Measurements from ENCODE around the gene SUN5. TPM values are rescaled to one million over a fixed set of nuclear protein-coding genes. Genes with fewer than 3 reads are reported as not detected.

SUN5 gene
- total RNA-seq, 1 experiment from 2014 or later, result not detected

DNA sequence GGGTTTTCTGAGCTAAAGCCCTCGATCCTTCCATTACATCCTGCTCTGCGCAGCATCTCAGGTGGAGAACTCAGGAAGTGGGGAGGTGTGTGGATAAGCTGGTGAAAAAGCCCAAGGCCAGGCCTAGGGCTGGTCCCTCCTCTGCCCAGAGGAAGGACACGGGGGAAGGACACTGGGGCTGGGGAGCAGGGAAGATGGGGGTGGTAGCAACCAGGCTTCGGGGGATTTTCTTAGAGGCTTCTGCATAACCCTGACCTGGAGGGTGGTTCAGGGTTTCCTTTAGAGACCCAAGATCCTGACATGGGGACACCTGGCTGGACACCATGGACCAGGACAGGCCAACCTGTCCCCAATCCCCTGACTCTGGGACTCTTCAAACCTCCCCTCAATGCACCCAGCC lies 37.9 kb downstream of the SUN5 start:
- Histone ChIP-seq H3T11ph (ENCODE audit: low read length) (no peak overlapping the region), H2BK20ac (ENCODE audit: low read depth, low read length, poor library complexity, severe bottlenecking) (no peak overlapping the region), H3K23me2 (ENCODE audit: insufficient read length, low read depth, low read length, poor library complexity, severe bottlenecking) (no peaks in the 10 kb centered on the region), H2BK12ac (ENCODE audit: insufficient read length, low read depth, low read length) (no peak overlapping the region), H3K79me1 (ENCODE audit: insufficient read depth, low read depth, low read length, poor library complexity, severe bottlenecking) (no peaks in the 10 kb centered on the region), H3K27ac (ENCODE audit: insufficient read length, low read depth, low read length) (no peak overlapping the region), H3K18ac (ENCODE audit: insufficient read length, low read depth, low read length) (no peak overlapping the region), H2BK15ac (ENCODE audit: low read depth, low read length) (no peak overlapping the region), H2AK5ac (ENCODE audit: insufficient read length, low read length) (no peak overlapping the region), H3K4ac (ENCODE audit: low read depth, low read length) (no peak overlapping the region), H3K23ac (ENCODE audit: insufficient read length, low read depth, low read length) (no peak overlapping the region), H3K9ac (ENCODE audit: extremely low read depth, insufficient read length, low read length) (no peak overlapping the region), H4K8ac (replicated peaks; ENCODE audit: insufficient read length, low read depth, low read length) (no peak overlapping the region), H3K56ac (ENCODE audit: insufficient read length, low read depth, low read length) (no peak overlapping the region), H4K5ac (ENCODE audit: insufficient read length, low read depth, low read length) (no peak overlapping the region), H4K91ac (ENCODE audit: insufficient read length, low read depth, low read length) (no peak overlapping the region), H3K9me3 (ENCODE audit: control insufficient read depth, low read depth, low read length) (no peaks in the 10 kb centered on the region), H2BK5ac (ENCODE audit: insufficient read length, low read length) (no peak overlapping the region), H4K20me1 (ENCODE audit: control insufficient read depth, insufficient read depth, insufficient read length) (no peaks in the 10 kb centered on the region), H3K4me1 (ENCODE audit: insufficient read depth, low read length) (no peaks in the 10 kb centered on the region), H3K14ac (ENCODE audit: insufficient read depth, low read length) (no peak overlapping the region), H3K27me3 (ENCODE audit: insufficient read depth, low read length) (no peaks in the 10 kb centered on the region; the same call in 1 of the 2 replicates), H2BK120ac (ENCODE audit: low read depth, low read length, poor library complexity, severe bottlenecking) (no peak overlapping the region), H3K4me2 (ENCODE audit: insufficient read depth, insufficient read length, low read length) (no peak overlapping the region), H3K79me2 (ENCODE audit: insufficient read depth, low read length) (no peaks in the 10 kb centered on the region), H2AFZ (ENCODE audit: low read length) (no peak overlapping the region)
- WGBS (ENCODE audit: extremely low coverage, insufficient read length, low lambda C conversion rate), result no CpG with 5 or more reads among the region's 4 CpGs
- no peaks in the 10 kb centered on the region; a peak in 2 of 5 replicates for H3K9me3 Mint-ChIP-seq
- TF ChIP-seq, protein P1, sequence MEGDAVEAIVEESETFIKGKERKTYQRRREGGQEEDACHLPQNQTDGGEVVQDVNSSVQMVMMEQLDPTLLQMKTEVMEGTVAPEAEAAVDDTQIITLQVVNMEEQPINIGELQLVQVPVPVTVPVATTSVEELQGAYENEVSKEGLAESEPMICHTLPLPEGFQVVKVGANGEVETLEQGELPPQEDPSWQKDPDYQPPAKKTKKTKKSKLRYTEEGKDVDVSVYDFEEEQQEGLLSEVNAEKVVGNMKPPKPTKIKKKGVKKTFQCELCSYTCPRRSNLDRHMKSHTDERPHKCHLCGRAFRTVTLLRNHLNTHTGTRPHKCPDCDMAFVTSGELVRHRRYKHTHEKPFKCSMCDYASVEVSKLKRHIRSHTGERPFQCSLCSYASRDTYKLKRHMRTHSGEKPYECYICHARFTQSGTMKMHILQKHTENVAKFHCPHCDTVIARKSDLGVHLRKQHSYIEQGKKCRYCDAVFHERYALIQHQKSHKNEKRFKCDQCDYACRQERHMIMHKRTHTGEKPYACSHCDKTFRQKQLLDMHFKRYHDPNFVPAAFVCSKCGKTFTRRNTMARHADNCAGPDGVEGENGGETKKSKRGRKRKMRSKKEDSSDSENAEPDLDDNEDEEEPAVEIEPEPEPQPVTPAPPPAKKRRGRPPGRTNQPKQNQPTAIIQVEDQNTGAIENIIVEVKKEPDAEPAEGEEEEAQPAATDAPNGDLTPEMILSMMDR (conservative IDR thresholded peaks at IDR 0.05), result no peak
- no peaks in the 10 kb centered on the region for H3K4me1 Mint-ChIP-seq
- no peak for DNase-seq
- H3K36me3 Mint-ChIP-seq (ENCODE audit: insufficient read depth in 1 of 3, low read depth in 3 of 3), result no peaks in the 10 kb centered on the region; a peak in 1 of 7 replicates
- peaks cover 37% of the 10 kb centered on the region for H3K27me3 Mint-ChIP-seq (ENCODE audit: low read depth)
- no peak overlapping the region for H3K4me3 Mint-ChIP-seq
- no peak overlapping the region for H3K27ac Mint-ChIP-seq
